NB4 (cell line): ENCODE measurements around the gene ERI3.

Source experiments
- POLR2A ChIP-seq: IDR thresholded peaks from 2 replicates; pipeline ENCODE4 v1.6.1; 2011; ENCODE audit warnings: mild to moderate bottlenecking; ENCODE audit not compliant: insufficient read length; ENCODE audit errors: extremely low read depth
- TF ChIP-seq, protein P1 (sequence below): IDR thresholded peaks from one replicate; pipeline ENCODE4 v1.5.1; 2012; ENCODE audit warnings: low read depth, low read length

DNA sequence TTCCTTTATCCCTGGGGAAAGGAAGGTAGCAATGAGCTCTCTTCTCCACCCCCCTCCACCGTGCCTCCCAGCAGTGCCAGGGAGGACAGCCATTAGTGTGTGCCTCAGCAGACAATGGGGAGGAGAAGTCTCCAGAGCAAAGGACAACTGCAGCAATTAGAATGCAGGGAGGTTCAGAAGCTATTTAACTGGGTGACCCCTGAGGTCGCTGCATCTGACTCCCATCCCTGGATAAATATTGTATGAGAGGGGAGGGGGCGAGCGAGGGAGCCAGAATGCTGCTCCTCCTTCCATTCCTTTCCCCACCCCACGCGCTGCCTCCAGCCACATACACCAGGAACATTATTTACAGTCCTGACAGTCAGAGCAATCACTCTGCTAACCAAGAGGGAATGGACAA, 59.0 kb downstream of the ERI3 start:
- TF ChIP-seq, protein P1, sequence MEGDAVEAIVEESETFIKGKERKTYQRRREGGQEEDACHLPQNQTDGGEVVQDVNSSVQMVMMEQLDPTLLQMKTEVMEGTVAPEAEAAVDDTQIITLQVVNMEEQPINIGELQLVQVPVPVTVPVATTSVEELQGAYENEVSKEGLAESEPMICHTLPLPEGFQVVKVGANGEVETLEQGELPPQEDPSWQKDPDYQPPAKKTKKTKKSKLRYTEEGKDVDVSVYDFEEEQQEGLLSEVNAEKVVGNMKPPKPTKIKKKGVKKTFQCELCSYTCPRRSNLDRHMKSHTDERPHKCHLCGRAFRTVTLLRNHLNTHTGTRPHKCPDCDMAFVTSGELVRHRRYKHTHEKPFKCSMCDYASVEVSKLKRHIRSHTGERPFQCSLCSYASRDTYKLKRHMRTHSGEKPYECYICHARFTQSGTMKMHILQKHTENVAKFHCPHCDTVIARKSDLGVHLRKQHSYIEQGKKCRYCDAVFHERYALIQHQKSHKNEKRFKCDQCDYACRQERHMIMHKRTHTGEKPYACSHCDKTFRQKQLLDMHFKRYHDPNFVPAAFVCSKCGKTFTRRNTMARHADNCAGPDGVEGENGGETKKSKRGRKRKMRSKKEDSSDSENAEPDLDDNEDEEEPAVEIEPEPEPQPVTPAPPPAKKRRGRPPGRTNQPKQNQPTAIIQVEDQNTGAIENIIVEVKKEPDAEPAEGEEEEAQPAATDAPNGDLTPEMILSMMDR: no peak
- TF ChIP-seq POLR2A: no peak
